Aorta (tissue), 5 donors: ENCODE results near the gene KRT13. TPM values are rescaled to one million over a fixed set of nuclear protein-coding genes. Genes with fewer than 3 reads are reported as not detected.

Experiments used
- ATAC-seq: fragments of 200-7000 bp; cut with Tn5 transposase; one replicate; pipeline ENCODE4 v1.9.1; 2022; ENCODE audit warnings: moderate library complexity; ENCODE audit not compliant: low FRiP score
- DNase-seq, 2 donors: peaks; one replicate each; pipeline ENCODE4 v3.0.0-alpha.2; 2020
- H3K27ac ChIP-seq, 2 donors: one replicate each; pipeline ENCODE4 v1.5.1; 2013; ENCODE audit warnings: low read length in 2 of 2, mild to moderate bottlenecking in 2 of 2, moderate library complexity in 2 of 2, control low read depth in 1 of 2, inconsistent platforms in 1 of 2, low read depth in 1 of 2
- H3K27me3 ChIP-seq, 2 donors: one replicate each; pipeline ENCODE4 v1.6.1; 2013; ENCODE audit warnings: control low read depth in 1 of 2, low read length in 1 of 2, mild to moderate bottlenecking in 1 of 2, moderate library complexity in 1 of 2; ENCODE audit not compliant: insufficient read depth in 2 of 2, control insufficient read depth in 1 of 2
- H3K36me3 ChIP-seq, 2 donors: one replicate each; pipeline ENCODE4 v1.6.1; 2013; ENCODE audit warnings: control low read depth in 1 of 2, low read length in 1 of 2, mild to moderate bottlenecking in 1 of 2; ENCODE audit not compliant: insufficient read depth in 2 of 2, control insufficient read depth in 1 of 2
- H3K4me1 ChIP-seq, 2 donors: one replicate each; pipeline ENCODE4 v1.6.1; 2013; ENCODE audit warnings: low read length in 2 of 2, control low read depth in 1 of 2, mild to moderate bottlenecking in 1 of 2, moderate library complexity in 1 of 2; ENCODE audit not compliant: insufficient read depth in 2 of 2, control insufficient read depth in 1 of 2
- H3K4me3 ChIP-seq, 2 donors: one replicate each; pipeline ENCODE4 v1.5.1; 2013; ENCODE audit warnings: low read length in 2 of 2, control low read depth in 1 of 2, mild to moderate bottlenecking in 1 of 2
- H3K9me3 ChIP-seq: one replicate; pipeline ENCODE4 v1.6.1; 2013; ENCODE audit warnings: mild to moderate bottlenecking, low read length; ENCODE audit not compliant: control insufficient read depth
- WGBS, 2 donors: extraction: QIAGEN DNeasy Blood & Tissue Kit; methylation state at CpG; one replicate each; pipeline ENCODE4 v1.1.7; 2013; 5-methylcytosine and 5-hydroxymethylcytosine counted together
- intact Hi-C, 2 donors: fragments of 100-400 bp; cut with DNase I; formaldehyde crosslinking; loops; one replicate each; pipeline versions ENCODE4 v1.14.2 to v1.15.0; 2022
- long read RNA-seq, 2 donors: library from polyadenylated mRNA; unstranded; transcript quantifications; one replicate each; pipeline ENCODE4 v2.0.0, GENCODE V29; 2020 to 2021
- polyA plus RNA-seq, 2 donors: library from polyadenylated mRNA; stranded (reverse); fragments of 200-250 nt; gene quantifications; one replicate each; pipeline ENCODE4 v1.2.3, GENCODE V29; 2013
- total RNA-seq, 2 donors: library from RNA; stranded (reverse); fragmentation: NEBNext Ultra II Directional; extraction: Animal tissue kit (Norgen Biotek cat#: 25700); gene quantifications; one replicate each; pipeline ENCODE4 v1.2.1, GENCODE V29; 2021
- donor health status: healthy with polysubstance abuse.
- donor health status: Bipolar disorder and iron deficiency.
- donor health status: DM: no; HTN: no; CAD: no.
- donor health status: DM: no; HTN: no; CAD: no.
- donor health status: DM: yes; HTN: yes; CAD: no.

KRT13 gene
- total RNA-seq (not detected), polyA plus RNA-seq (10 to 100 TPM; 11.4 to 38.3 TPM)
- long read RNA-seq, donor 1: 0 reads
- long read RNA-seq, donor 2: 0 reads

GRCh38 chr17:41505007-41505808, at the start of gene KRT13:
TSS of gene KRT13 (minus strand) at chr17:41505612. CDS start at chr17:41505550, 62 bp downstream.
- no peaks in the 10 kb centered on the region for H3K9me3 ChIP-seq
- H3K27ac ChIP-seq: no peak within 1 kb of the TSS
- intact Hi-C loops: no loop called here
- no peak within 1 kb of the TSS for H3K4me3 ChIP-seq
- no peaks in the 10 kb centered on the region for H3K27me3 ChIP-seq
- no peaks in the 10 kb centered on the region for H3K4me1 ChIP-seq
- no peaks in the 10 kb centered on the region for H3K36me3 ChIP-seq
- 89 to 91% methylated on average over 17 of the region's 17 CpGs for WGBS, 2 donors
- ATAC-seq (no peak), DNase-seq (no peak)

DNA sequence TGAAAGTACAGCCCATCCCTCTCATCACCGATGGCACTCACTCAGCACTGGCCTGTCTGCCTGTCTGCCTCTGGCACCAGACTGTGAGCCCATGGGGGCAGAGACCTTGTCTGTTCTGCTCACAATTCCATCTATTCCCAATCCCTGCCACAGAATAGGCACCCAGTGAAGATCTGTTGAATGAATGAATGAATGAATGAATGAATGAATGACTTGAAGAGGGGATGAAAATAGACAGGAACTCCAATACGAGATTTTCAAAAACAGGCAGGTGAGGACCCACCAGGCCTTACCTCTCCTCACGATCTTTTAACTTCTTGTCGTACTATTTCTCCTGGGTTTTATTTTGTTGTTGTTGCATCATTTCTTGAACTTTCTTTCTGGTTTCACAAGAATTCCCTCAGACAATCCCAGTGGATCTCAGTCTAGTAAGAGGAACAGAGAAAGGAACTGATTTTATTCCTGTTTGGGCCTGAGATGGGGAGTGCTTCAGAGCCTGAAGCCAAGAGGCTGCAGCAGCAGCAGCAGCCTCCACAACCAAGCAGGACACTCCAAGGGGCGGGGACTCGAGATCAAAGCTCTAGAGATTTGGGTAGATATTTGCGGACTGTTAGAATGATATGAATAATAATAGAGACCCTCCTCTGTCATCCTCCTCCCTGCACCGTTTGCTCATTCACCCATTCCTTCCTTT, 48.7 kb upstream of the KRT13 start:
- no peak overlapping the region for H3K27ac ChIP-seq
- H3K4me1 ChIP-seq: no peaks in the 10 kb centered on the region
- H3K9me3 ChIP-seq: no peaks in the 10 kb centered on the region
- H3K27me3 ChIP-seq: no peaks in the 10 kb centered on the region
- no peak overlapping the region for H3K4me3 ChIP-seq
- ATAC-seq (no peak), DNase-seq (no peak)
- intact Hi-C loops: loop anchor here in 1 of 2 donors (5.0 kb wide), 1 partner anchor 108 kb away; no protein-coding TSS in a partner anchor
- 83 to 85% methylated on average over 8 of the region's 8 CpGs for WGBS, 2 donors
- H3K36me3 ChIP-seq: no peaks in the 10 kb centered on the region

GRCh38 chr17:41553176-41553575, 47.8 kb upstream of the KRT13 start:
- ATAC-seq (no peak), DNase-seq (peak in 1 of 2 donors; percentile 28)
- WGBS, 2 donors: 81 to 87% methylated on average over 4 of the region's 4 CpGs
- no peaks in the 10 kb centered on the region for H3K4me1 ChIP-seq
- no peaks in the 10 kb centered on the region for H3K27me3 ChIP-seq
- no peaks in the 10 kb centered on the region for H3K9me3 ChIP-seq
- intact Hi-C loops: loop anchor here in 1 of 2 donors (5.0 kb wide), 1 partner anchor 109 kb away; no protein-coding TSS in a partner anchor
- no peaks in the 10 kb centered on the region for H3K36me3 ChIP-seq
- no peak overlapping the region for H3K27ac ChIP-seq
- H3K4me3 ChIP-seq: no peak overlapping the region

DNA sequence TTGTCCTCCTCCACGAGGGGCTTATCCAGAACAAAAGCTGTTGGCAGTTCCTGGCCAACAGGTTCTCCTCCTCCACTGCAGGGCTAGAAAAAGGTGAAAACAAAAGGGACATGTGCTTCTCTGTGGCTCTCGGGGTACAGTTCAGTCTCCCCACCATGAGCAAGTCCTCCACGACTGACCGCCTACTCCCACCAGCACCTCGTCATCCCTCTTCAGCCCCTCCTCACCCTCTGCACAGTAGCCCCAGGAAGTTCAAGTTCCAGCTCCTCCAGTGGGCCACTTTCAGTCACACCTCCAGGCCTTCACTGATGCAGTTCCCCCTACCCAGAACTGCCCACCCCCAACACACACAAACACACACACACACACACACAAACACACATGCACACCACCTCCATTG, 47.0 kb upstream of the KRT13 start:
- DNase-seq (peak in 1 of 2 donors; percentile 35), ATAC-seq (no peak)
- intact Hi-C loops: loop anchor here in 1 of 2 donors (5.0 kb wide), 1 partner anchor 110 kb away; no protein-coding TSS in a partner anchor
- H3K27me3 ChIP-seq: no peaks in the 10 kb centered on the region
- 96% methylated on average over 5 of the region's 5 CpGs for WGBS, 2 donors
- H3K9me3 ChIP-seq: no peaks in the 10 kb centered on the region
- no peak overlapping the region for H3K4me3 ChIP-seq
- no peaks in the 10 kb centered on the region for H3K4me1 ChIP-seq
- H3K27ac ChIP-seq: no peak overlapping the region
- H3K36me3 ChIP-seq: no peaks in the 10 kb centered on the region

- intact Hi-C loops: loop anchor here in 1 of 2 donors (5.0 kb wide), 1 partner anchor 111 kb away; no protein-coding TSS in a partner anchor
- 28 to 49% methylated on average over 5 of the region's 5 CpGs for WGBS, 2 donors
- H3K9me3 ChIP-seq: no peaks in the 10 kb centered on the region
- no peaks in the 10 kb centered on the region for H3K4me1 ChIP-seq
- DNase-seq (peak in 1 of 2 donors; percentile 49), ATAC-seq (no peak)
- H3K4me3 ChIP-seq: no peak overlapping the region
- no peaks in the 10 kb centered on the region for H3K36me3 ChIP-seq
- no peak overlapping the region for H3K27ac ChIP-seq
- H3K27me3 ChIP-seq: no peaks in the 10 kb centered on the region
Measured at GRCh38 chr17:41551365-41551764, 46.0 kb upstream of the KRT13 start.

DNA sequence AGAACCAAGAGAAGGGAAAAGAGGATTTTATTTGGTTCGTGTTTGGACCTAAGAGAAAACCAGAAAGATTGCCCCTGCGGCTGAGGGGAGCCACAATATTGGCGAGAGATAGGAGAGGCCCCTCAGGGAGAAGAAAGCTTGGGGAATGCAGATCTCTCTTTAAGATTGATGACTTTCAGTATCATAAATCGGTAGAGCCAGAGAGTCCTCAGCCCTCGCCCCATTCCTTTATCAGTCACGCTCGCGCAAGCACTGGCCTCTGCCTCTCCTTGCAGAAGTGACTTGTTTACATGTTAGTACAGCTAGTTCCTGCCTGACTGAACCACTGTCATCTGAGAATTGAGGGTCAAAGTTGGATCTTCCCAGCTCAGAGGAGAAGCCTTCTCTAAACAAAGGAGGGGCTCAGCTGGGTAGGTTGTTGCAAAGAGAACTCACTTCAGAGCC, 44.2 kb upstream of the KRT13 start:
- no peaks in the 10 kb centered on the region for H3K9me3 ChIP-seq
- no peaks in the 10 kb centered on the region for H3K36me3 ChIP-seq
- WGBS, 2 donors: 83 to 85% methylated on average over 8 of the region's 8 CpGs
- no peaks in the 10 kb centered on the region for H3K4me1 ChIP-seq
- DNase-seq (peak in 1 of 2 donors; percentile 48), ATAC-seq (no peak)
- H3K27ac ChIP-seq: no peak overlapping the region
- intact Hi-C loops: loop anchor here (1.0 to 10.0 kb wide), 8 partner anchors 57 to 747 kb away; no protein-coding TSS in a partner anchor
- no peaks in the 10 kb centered on the region for H3K27me3 ChIP-seq
- H3K4me3 ChIP-seq: no peak overlapping the region

- H3K9me3 ChIP-seq: no peaks in the 10 kb centered on the region
- intact Hi-C loops: loop anchor here (1.0 to 10.0 kb wide), 9 partner anchors 57 to 747 kb away; no protein-coding TSS in a partner anchor
- DNase-seq: peak; percentile 91 to 94
- H3K4me3 ChIP-seq: no peak overlapping the region
- no peaks in the 10 kb centered on the region for H3K36me3 ChIP-seq
- no peaks in the 10 kb centered on the region for H3K4me1 ChIP-seq
- WGBS, 2 donors: 4 to 5% methylated on average over 17 to 25 of the region's 25 CpGs
- peak; percentile 88 for ATAC-seq
- no peaks in the 10 kb centered on the region for H3K27me3 ChIP-seq
- H3K27ac ChIP-seq: no peak overlapping the region
Measured at GRCh38 chr17:41548844-41549595, 43.6 kb upstream of the KRT13 start.
